Stimulated activated CD4-positive, alpha-beta T cell treated with anti-CD3 and anti-CD28 coated beads, Interleukin-12 subunit alpha, Interleukin-12 subunit beta, amount 100 ng/mL, for 24 hours (primary cell): ENCODE results near the gene ZNF691.
"Not testable (repeated sequence)": the region's sequence is repeated elsewhere in the genome, so short reads cannot be mapped to it uniquely, and the experiment has no call there.

Source experiments
- DNase-seq, 2 experiments: peaks; one replicate each; pipeline ENCODE4 v3.0.0-alpha.2; 2020; ENCODE audit warnings: low read depth in 2 of 2

The ZNF691 gene

DNA sequence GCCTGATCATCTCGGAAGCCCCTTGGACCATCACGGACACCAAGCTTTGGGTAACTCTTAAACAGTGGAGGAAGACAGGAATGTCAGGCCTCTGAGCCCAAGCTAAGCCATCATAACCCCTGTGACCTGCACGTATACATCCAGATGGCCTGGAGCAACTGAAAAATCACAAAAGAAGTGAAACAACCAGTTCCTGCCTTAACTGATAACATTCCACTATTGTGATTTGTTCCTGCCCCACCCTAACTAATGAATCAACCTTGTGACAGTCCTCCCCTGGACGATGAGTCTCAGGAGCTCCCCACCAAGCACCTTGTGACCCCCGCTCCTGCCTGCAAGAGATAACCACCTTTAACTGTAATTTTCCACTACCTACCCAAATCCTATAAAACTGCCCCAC is 13.0 kb downstream of the ZNF691 start:
- not testable (repeated sequence) for DNase-seq

DNA sequence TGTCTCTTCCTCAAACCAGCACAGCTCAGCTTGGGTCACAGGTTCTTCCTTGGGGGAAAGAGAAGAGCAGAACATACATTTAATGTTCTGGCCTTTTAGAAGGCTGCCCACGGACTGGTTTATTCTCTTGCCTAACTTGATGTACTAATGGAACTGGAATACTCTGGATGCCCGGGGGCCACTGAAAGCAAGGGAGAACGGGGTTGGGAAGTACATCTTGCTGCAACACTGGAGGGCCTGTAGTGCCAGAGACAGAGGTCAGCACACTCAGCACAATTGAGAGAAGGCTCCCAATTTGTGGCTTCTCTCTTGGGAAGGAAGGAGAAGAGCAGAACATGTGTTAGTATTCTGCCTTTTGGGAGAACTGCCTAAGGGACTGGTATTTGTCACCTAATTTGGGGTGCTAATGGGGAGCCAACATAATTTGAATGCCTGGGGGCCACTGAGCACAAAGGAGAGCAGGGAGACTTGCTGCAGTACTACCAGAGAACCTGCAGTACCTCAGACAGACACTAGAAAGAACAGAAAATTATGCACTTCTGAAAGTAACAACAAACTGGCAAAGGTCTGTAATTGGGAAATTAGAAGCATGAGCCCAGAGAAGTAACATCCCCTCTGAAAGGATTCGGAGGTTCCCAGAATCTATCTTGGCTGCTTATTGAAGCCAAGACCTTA is 14.1 kb downstream of the ZNF691 start:
- no peak for DNase-seq

DNA sequence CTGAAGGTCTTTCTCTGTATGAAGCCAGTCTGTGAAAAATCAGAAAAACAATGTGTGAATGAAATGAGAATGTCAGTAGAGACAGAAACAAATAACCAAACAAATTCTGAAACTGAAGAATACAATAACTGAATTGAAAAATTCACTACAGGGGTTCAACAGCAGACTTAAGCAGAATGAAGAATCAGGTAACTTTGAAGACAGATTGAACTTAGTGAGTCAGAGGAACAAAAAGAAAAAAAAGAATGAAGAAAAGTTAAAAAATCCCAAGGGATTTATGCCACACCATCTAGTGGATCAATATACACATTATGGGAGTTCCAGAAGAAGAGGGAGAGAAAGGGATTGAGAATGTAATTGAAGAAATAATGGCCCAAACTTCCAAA is 14.6 kb downstream of the ZNF691 start:
- DNase-seq: no peak

DNA sequence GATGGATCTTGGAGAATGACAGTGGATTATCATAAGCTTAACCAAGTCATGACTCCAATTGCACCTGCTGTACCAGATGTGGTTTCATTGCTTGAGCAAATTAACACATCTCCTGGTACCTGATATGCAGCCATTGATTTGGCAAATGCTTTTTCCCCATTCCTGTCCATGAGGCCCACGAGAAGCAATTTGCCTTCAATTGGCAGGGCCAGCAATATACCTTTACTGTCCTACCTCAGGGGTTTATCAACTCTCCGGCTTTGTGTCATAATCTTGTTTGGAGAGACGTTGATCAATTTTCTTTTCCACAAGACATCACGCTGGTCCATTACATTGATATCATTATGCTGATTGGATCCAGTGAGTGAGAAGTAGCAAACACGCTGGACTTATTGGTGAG is 20.1 kb downstream of the ZNF691 start:
- DNase-seq: no peak

DNA sequence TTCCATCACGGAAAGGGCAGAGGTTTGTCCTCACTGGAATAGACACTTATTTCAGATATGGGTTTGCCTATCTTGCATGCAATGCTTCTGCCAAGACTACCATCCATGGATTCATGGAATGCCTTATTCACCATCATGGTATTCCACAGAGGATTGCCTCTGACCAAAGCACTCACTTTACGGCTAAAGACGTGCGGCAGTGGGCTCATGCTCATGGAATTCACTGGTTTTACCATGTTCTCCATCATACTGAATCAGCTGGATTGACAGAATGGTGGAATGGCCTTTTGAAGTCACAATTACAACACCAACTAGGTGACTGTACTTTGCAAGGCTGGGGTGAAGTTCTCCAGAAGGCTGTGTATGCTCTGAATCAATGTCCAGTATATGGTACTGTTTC is 22.1 kb downstream of the ZNF691 start:
- DNase-seq: not testable (repeated sequence)

DNA sequence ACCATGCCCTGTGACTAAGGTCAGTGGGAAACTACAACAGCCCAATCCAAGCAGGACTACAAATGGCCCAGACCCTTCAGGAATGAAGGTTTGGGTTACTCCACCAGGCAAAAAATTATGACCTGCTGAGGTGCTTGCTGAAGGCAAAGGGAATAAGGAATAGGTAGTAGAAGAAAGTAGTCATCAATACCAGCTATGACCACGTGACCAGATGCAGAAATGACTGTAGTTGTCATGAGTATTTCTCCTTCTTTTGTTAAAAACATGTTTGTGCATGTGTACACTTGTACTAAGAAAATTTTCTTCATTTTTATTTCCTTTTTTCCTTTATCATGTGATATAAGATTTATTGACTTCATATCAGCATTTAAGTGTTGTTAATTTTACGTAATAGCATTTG is 22.8 kb downstream of the ZNF691 start:
- DNase-seq: not testable (repeated sequence)

DNA sequence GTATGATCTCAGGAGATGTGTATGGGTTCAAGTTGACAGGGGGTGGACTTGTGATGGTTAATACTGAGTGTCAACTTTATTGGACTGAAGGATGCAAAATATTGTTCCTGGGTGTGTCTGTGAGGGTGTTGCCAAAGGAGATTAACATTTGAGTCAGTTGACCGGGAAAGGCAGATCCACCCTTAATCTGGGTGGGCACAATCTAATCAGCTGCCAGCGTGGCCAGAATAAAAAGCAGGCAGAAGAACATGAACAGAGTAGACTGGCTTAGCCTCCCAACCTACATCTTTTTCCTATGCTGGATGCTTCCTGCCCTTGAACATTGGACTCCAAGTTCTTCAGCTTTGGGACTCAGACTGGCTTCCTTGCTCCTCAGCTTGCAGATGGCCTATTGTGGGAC is 23.3 kb downstream of the ZNF691 start:
- not testable (repeated sequence) for DNase-seq

DNA sequence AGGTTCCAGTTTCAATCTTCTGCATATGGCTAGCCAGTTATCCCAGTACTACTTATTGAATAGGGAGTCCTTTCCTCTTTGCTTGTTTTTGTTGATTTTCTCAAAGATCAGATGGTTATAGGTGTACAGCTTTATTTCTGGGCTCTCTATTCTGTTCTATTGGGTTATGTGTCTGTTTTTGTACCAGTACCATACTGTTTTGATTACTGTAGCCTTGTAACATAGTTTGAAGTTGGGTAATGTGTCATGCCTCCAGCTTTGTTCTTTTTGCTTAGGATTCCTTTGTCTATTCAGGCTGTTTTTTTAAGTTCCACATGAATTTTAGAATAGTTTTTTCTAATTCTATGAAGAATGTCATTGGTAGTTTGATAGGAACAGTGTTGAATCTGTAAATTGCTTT is 26.7 kb downstream of the ZNF691 start:
- DNase-seq: not testable (repeated sequence)

DNA sequence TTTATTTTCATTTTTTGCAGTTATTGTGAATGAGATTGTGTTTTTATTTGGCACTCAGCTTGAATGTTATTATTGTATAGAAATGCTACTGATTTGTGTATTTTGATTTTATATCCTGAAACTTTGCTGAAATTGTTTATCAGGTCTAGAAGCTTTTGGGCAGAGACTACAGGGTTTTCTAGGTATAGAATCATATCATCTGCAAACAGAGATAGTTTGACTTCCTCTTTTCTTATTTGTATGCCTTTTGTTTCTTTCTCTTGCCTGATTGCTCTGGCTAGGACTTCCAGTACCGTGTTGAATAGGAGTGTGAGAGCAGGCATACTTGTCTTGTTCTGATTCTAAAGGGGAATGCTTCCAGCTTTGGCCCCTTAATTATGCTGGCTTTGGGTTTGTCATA is 27.3 kb downstream of the ZNF691 start:
- DNase-seq: no peak

DNA sequence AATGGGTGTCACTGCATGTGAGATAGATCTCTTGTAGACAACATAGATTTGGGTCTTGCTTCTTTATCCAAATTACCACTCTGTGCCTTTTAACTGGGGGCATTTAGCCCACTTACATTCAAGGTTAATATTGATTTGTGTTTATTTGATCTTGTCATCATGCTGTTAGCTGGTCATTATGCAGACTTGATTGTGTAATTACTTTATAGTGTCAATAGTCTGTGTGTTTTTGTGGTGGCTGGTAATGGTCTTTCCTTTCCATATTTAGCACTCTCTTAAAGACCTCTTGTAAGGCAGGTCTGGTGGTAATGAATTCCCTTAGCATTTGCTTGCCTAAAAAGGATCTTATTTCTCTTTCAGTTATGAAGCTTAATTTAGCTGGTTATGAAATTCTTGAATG is 29.6 kb downstream of the ZNF691 start:
- DNase-seq: no peak

DNA sequence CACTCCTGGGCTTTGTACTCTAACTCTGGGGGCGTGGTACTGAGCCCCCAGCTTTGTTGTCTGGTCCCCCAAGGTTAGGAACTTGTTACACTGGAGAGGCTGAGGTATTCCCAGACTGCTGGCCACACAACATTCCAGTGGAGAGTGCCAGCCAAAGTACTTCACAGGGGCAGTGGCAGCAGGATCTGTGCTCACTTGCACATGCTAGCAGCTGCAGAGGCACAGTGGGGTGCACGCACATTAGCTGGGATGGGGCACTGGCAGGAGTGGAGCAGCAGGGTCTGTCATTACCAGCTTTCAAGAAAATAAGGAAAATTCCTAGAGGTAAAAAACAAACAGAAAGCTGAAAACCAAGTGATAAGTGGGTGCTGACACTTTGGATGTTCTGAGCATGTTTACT is 31.0 kb downstream of the ZNF691 start:
- no peak for DNase-seq

DNA sequence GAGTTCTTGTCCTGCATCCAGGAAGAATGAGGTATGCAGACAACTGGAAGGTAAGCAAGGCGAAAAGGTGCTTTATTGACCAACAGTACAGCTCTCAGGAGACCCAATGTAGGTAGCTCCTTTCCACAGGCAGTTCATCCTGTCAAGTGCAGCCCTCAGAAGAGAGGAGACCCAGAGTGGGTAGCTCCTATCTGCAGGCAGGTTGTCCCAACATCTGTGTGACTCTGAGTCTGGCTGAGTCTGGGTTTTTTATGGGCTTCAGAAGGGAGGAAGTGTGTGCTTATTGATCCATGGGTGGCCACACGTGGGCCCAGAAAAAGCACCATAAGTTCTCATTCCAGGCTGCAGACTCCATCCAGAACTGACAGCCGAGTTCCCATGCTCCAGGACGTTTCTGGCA is 34.0 kb downstream of the ZNF691 start:
- DNase-seq: no peak

DNA sequence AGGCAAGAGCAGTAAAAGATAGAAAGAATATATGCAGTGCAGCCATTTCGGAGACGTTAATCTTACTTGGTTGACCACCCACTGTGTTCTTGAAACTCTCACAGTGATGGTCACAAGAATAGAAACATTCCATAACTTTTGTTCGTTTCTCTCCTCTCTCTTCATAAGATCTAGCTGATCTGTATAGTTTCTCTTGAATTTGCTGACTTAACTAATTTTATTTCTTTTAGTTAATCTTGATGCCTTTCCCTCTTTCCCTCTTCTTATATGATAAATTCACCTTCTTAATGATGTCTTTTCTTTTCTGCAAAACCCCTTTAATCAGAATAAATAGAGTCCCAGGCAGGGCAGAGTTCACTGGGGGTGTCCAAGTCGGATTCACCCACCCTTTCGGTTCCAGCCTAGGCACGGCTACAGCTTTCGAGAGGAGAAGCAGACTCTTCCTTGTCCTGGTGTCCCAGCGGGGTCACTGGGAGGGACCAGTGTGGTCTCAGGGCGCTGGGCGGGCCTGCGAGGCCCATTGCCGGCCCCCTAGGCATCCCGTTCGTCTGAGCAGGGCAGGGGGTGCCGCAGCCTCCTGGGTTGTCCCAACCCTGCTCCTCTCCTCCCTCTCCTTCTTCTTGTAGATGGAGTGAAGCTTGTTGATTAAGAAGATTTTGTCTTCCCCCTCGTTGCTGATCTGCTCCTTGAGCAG is 39.8 kb downstream of the ZNF691 start:
- DNase-seq: no peak

DNA sequence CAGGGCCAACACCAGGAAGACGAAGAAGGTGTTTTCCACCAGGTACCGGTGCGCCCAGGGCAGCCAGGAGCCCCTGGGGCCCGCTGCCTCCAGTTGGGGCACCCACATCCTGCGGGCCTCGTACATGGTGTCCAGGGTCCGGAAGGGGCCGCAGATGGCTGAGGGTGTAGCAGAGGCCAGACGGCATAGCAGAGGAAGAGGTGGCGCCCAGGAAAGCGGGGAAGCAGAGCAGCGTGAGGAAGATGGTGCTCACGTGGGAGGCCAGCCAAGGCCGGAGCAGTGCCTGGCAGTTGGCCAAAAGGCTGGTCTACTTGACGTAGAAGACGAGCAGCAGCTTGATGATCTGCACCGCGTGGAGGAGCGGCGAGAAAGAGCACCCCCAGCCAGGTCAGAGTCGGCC is 40.4 kb downstream of the ZNF691 start:
- no peak for DNase-seq

DNA sequence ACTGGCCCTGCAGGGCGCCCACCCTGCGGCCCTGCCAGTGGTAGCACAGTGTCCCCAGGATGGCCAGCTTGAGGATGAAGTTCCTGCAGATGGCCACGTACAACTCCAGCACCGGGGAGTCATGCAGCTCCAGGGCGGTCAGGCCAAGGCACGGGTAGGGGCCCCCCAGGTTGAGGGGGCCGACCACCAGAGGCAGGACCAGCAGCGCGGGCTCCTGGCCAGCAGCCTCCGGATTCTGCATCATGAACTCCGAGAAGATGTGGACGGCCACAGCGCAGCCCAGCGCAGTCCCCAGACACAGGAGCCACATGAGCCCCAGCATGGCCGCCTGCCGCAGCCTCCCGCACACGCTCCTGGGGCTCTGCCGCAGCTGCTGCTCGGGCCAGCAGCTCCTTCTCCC is 41.0 kb downstream of the ZNF691 start:
- DNase-seq: no peak

DNA sequence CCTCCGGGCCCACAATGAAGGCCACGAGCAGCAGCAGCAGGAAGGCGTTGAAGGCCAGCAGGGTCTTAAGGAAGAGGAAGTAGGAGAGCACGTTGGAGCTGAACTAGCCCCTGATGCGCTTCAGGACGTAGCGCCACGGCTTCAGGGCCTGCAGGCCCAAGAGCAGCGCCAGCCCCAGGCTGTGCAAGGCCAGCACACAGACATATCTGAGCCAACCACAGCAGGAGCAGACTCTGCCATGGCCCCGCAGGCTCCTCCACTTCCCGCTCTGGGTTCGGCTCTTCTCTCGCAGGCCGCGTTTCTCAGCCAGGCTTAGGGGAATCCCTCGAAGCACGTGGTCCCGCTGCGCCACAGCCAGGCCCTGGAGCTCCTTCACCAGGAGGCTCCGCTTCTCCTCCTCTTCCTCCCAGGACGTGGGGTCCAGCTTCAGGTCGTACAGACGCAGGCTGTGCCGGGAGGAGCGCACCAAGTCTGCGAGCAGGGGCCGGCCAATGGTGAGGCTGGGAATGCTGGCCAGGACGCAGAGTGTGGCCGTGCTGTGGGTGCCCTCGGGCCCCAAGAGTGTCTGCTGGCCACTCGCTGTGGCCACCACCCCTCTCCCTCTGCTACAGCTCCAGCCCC is 41.7 kb downstream of the ZNF691 start:
- DNase-seq: no peak

DNA sequence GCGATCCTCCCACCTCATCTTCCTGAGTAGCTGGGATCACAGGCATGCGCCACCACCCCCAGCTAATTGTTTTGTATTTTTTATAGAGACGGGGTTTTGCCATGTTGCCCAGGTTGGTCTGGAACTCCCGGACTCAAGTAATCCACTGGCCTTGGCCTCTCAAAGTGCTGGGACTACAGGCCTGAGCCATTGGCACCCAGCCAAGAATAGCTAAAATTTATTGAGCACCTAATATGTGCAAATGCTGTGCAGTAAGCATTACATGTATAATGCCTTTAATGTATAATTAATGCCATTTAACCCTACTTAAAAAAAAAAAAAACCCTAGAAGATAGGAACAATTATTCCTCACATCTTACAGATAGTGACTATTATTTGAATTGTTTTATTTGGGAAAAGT is 42.9 kb downstream of the ZNF691 start:
- DNase-seq: no peak

DNA sequence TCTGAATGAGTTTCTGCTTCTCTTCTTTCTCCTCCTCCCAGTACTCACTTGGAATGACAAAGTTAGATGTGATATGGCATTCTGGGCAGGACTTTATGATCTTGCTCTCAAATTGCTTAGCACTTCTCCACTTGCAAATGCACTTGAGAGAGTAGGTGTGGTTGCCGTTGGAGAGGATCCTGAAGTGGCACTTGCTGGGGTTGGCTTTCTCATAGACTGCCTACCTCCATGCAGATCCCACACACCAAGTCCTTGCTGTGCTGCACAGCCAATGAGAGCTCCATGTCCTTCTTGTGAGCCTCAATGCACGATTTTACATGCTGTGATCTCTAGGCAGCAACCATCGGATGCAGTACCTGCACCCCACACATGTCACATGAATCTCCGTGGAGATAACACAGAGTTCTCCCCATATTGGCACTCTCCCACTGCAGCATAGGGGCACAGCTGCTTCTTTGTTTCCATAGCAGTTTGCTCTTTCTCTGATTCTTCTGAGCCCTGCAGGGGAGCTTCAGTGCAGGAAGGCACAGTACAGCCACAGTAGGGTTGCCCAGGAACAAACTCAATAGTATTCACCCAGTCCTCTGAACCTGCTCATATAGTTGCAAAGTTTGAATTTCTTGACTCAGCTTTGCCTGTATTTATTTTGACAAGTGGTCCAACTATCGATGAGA is 45.2 kb downstream of the ZNF691 start:
- DNase-seq: no peak

DNA sequence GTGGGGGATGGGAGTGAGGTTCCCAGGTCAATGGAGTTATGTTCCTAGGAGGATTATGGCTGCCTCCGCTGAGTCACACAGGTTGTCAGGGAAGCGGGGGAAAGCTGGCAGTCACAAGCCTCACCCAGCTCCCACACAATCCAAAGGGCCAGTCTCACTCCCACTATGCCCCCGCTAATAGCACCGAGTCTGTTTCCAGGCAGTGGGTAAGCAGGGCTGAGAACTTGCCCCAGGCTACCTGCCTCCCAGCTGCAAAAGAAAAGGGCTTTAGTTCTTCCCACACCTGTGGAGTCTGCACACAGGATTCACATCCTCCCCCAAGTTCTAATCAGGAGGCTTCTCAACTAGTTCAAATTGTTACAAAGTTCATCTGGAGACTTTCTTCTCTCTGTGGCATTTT is 53.5 kb downstream of the ZNF691 start:
- DNase-seq: not testable (repeated sequence)
